IMR-90 (cell line): ENCODE measurements around the gene ADGRV1. TPM values are rescaled to one million over a fixed set of nuclear protein-coding genes. Genes with fewer than 3 reads are reported as not detected.

Experiments
- ATAC-seq: fragments of 200-7000 bp; cut with Tn5 transposase; 2 replicates; pipeline ENCODE4 v1.9.1; 2020; ENCODE audit warnings: low read depth, mild to moderate bottlenecking, moderate library complexity
- BruUV-seq: library from RNA; stranded (reverse); fragments of 400-500 nt; replicated peaks from 2 replicates; lab custom pipeline; 2021; lab: Mats Ljungman, UMichigan
- CTCF ChIA-PET: fragments of 300-600 bp; formaldehyde crosslinking; extraction: SDS; loops from one replicate; lab custom pipeline; 2021; ENCODE audit warnings: antibody characterized with exemption; lab: Yijun Ruan, JAX
- POLR2A ChIA-PET: fragments of 300-600 bp; sonication (Branson Sonifier 250); formaldehyde crosslinking; loops from one replicate; lab custom pipeline; 2022; ENCODE audit warnings: antibody characterized with exemption; ENCODE audit not compliant: unreplicated experiment; lab: Charles Lee
- DNase-seq: peaks from one replicate; pipeline ENCODE4 v3.0.0; 2013
- H2AFZ ChIP-seq: replicated peaks from 2 replicates; pipeline ENCODE3; 2013; ENCODE audit warnings: low read length, mild to moderate bottlenecking; ENCODE audit not compliant: poor library complexity
- H2AK5ac ChIP-seq: 2 replicates; pipeline ENCODE4 v1.6.1; 2013; ENCODE audit warnings: low read depth, low read length, inconsistent platforms
- H2AK9ac ChIP-seq: replicated peaks from 2 replicates; pipeline ENCODE3; 2013; ENCODE audit warnings: mild to moderate bottlenecking, low read depth, low read length, moderate library complexity; ENCODE audit not compliant: poor library complexity
- H2BK120ac ChIP-seq: 2 replicates; pipeline ENCODE4 v1.6.1; 2013; ENCODE audit warnings: low read depth, low read length, inconsistent platforms
- H2BK15ac ChIP-seq: 3 replicates; pipeline ENCODE4 v1.6.1; 2013; ENCODE audit warnings: low read depth, low read length, inconsistent platforms
- H2BK20ac ChIP-seq: 2 replicates; pipeline ENCODE4 v1.6.1; 2013; ENCODE audit warnings: low read depth, mild to moderate bottlenecking, inconsistent platforms, low read length, moderate library complexity
- H2BK5ac ChIP-seq: 2 replicates; pipeline ENCODE4 v1.6.1; 2013; ENCODE audit warnings: mild to moderate bottlenecking, low read depth, low read length, inconsistent platforms; ENCODE audit not compliant: poor library complexity, severe bottlenecking
- H3K14ac ChIP-seq: replicated peaks from 2 replicates; pipeline ENCODE4 v1.6.1; 2013; ENCODE audit warnings: low read depth, low read length, inconsistent platforms
- H3K18ac ChIP-seq: 2 replicates; pipeline ENCODE4 v1.6.1; 2013; ENCODE audit warnings: low read depth, low read length, control low read depth
- H3K23ac ChIP-seq: 2 replicates; pipeline ENCODE4 v1.6.1; 2013; ENCODE audit warnings: low read depth, low read length, inconsistent platforms
- H3K27ac ChIP-seq: 2 replicates; pipeline ENCODE4 v1.5.1; 2013; ENCODE audit warnings: mild to moderate bottlenecking, control low read depth, low read length; ENCODE audit not compliant: insufficient read depth
- H3K27me3 ChIP-seq: 2 replicates; pipeline ENCODE4 v1.6.1; 2013; ENCODE audit warnings: low read length; ENCODE audit not compliant: control insufficient read depth, insufficient read depth
- H3K36me3 ChIP-seq: 2 replicates; pipeline ENCODE4 v1.6.1; 2013; ENCODE audit warnings: low read length, mixed read lengths; ENCODE audit not compliant: control insufficient read depth, insufficient read depth
- H3K4ac ChIP-seq: 2 replicates; pipeline ENCODE4 v1.6.1; 2013; ENCODE audit warnings: low read depth, low read length, inconsistent platforms
- H3K4me1 ChIP-seq: 2 replicates; pipeline ENCODE4 v1.6.1; 2013; ENCODE audit warnings: low read length, mixed read lengths; ENCODE audit not compliant: control insufficient read depth, insufficient read depth
- H3K4me2 ChIP-seq: 2 replicates; pipeline ENCODE4 v1.6.1; 2013; ENCODE audit warnings: low read depth, mild to moderate bottlenecking, control low read depth, low read length, moderate library complexity
- H3K4me3 ChIP-seq: 2 replicates; pipeline ENCODE4 v1.5.1; 2013; ENCODE audit warnings: low read depth, mild to moderate bottlenecking, control low read depth, low read length, moderate library complexity; ENCODE audit not compliant: insufficient read depth
- H3K56ac ChIP-seq: 2 replicates; pipeline ENCODE4 v1.6.1; 2013; ENCODE audit warnings: low read length, inconsistent platforms; ENCODE audit not compliant: insufficient read depth; ENCODE audit errors: extremely low read depth
- H3K79me1 ChIP-seq, 2 experiments: 2 replicates each; pipeline ENCODE4 v1.6.1; 2013; ENCODE audit warnings: low read length in 2 of 2, inconsistent platforms in 1 of 2, low read depth in 1 of 2
- H3K9ac ChIP-seq: 2 replicates; pipeline ENCODE4 v1.6.1; 2013; ENCODE audit warnings: low read depth, low read length, control low read depth
- H3K9me1 ChIP-seq: 2 replicates; pipeline ENCODE4 v1.6.1; 2013; ENCODE audit warnings: low read length, inconsistent platforms; ENCODE audit not compliant: insufficient read depth
- H3K9me3 ChIP-seq: 2 replicates; pipeline ENCODE4 v1.6.1; 2013; ENCODE audit warnings: low read length; ENCODE audit not compliant: control insufficient read depth, insufficient read depth
- H4K20me1 ChIP-seq: 2 replicates; pipeline ENCODE4 v1.6.1; 2013; ENCODE audit warnings: low read length, inconsistent platforms; ENCODE audit not compliant: insufficient read depth
- H4K5ac ChIP-seq: 2 replicates; pipeline ENCODE4 v1.6.1; 2013; ENCODE audit warnings: mild to moderate bottlenecking, low read depth, low read length, control low read depth
- H4K8ac ChIP-seq, 2 experiments: 2 replicates each; pipeline ENCODE4 v1.6.1; 2013; ENCODE audit warnings: low read depth in 2 of 2, low read length in 2 of 2, control low read depth in 1 of 2, inconsistent platforms in 1 of 2
- H4K91ac ChIP-seq: 2 replicates; pipeline ENCODE4 v1.6.1; 2013; ENCODE audit warnings: low read depth, low read length, inconsistent platforms; ENCODE audit not compliant: insufficient read depth
- CEBPB ChIP-seq: IDR thresholded peaks from 2 replicates; pipeline ENCODE4 v1.6.1; 2012; ENCODE audit warnings: low read depth, low read length, improper control_type of control experiment
- CTCF ChIP-seq: conservative IDR thresholded peaks from 2 replicates; pipeline ENCODE4 v1.5.1; 2012; ENCODE audit warnings: mild to moderate bottlenecking, low read depth, low read length, improper control_type of control experiment
- WGBS, 2 experiments: methylation state at CpG; one replicate each; pipeline versions ENCODE4 v1.1.5 to v1.1.7; 2013; ENCODE audit warnings: missing lambda C conversion rate in 2 of 2; ENCODE audit not compliant: insufficient read length in 1 of 2; ENCODE audit errors: extremely low coverage in 2 of 2; 5-methylcytosine and 5-hydroxymethylcytosine counted together
- dilution Hi-C: fragments of 300-500 bp; cut with HindIII; formaldehyde crosslinking; loops from one replicate; pipeline ENCODE4 v1.14.3; 2018; ENCODE audit warnings: low sequenced_read_pairs; ENCODE audit not compliant: unreplicated experiment
- in situ Hi-C: fragments of 300-500 bp; cut with MboI; formaldehyde crosslinking; loops from 3 replicates; pipeline ENCODE4 v1.14.3; 2019; ENCODE audit warnings: low sequenced_read_pairs, inconsistent platforms, mixed read lengths
- intact Hi-C: fragments of 100-400 bp; cut with micrococcal nuclease; formaldehyde crosslinking; loops from 2 replicates; pipeline ENCODE4 v1.10.0; 2022
- polyA plus RNA-seq, 3 experiments: library from polyadenylated mRNA; depleted of rRNA; stranded (reverse); fragments of >200 nt; gene quantifications; 2 replicates each; pipeline ENCODE4 v1.2.3, GENCODE V29; 2012; ENCODE audit warnings: low replicate concordance in 1 of 3
- total RNA-seq: library from RNA; depleted of rRNA; stranded (reverse); fragments of >200 nt; gene quantifications from 2 replicates; pipeline ENCODE4 v1.2.3, GENCODE V29; 2012

Gene ADGRV1
- total and polyA plus RNA-seq, 2 of the 4 experiments (the other 2 are of a cell fraction): under 0.01 TPM; not detected in 1

- Histone ChIP-seq H2AK5ac (no peak overlapping the region), H3K4me1 (peaks cover 12% of the 10 kb centered on the region), H4K8ac (peak overlapping the region in 1 of 2 experiments; percentile 8; a peak in 1 of 4 replicates), H3K56ac (no peak overlapping the region), H2BK5ac (peak overlapping the region; percentile 83), H4K20me1 (no peaks in the 10 kb centered on the region), H3K27ac (peak overlapping the region; percentile 77; the same call in 1 of the 2 replicates), H2AK9ac (no peak overlapping the region), H3K27me3 (no peaks in the 10 kb centered on the region), H3K18ac (no peak overlapping the region), H3K14ac (peak overlapping the region; percentile 3; the same call in 1 of the 2 replicates), H3K36me3 (no peaks in the 10 kb centered on the region), H3K4me3 (no peak overlapping the region), H4K5ac (no peak overlapping the region), H3K4ac (peak overlapping the region; percentile 79), H3K79me1 (no peaks in the 10 kb centered on the region), H4K91ac (peak overlapping the region; percentile 52; the same call in 1 of the 2 replicates), H3K9ac (no peak overlapping the region), H3K23ac (no peak overlapping the region), H3K9me1 (0 out of 2 replicates have a peak, but pooled peaks cover 3% of the 10 kb centered on the region), H2AFZ (no peak overlapping the region), H2BK15ac (peak overlapping the region; percentile 94; the same call in 2 of the 3 replicates), H3K4me2 (no peak overlapping the region; the same call in 1 of the 2 replicates), H2BK120ac (no peak overlapping the region), H3K9me3 (no peaks in the 10 kb centered on the region), H2BK20ac (peak overlapping the region; percentile 84; the same call in 1 of the 2 replicates)
- POLR2A ChIA-PET: no interaction called here
- ATAC-seq (peak; percentile 40), DNase-seq (peak; percentile 64)
- in situ Hi-C loops: no loop called here
- CTCF ChIA-PET: interaction anchor here (1.1 kb wide), 1 partner anchor 53 kb away, joined by 3 read pairs; no protein-coding TSS in a partner anchor
- BruUV-seq: no TSS peak
- intact Hi-C loops: loop anchor here (5.0 kb wide), 2 partner anchors 52 to 203 kb away; partner anchors contain the start of gene ARRDC3
- dilution Hi-C loops: no loop called here
- WGBS, 2 experiments: no CpG with 5 or more reads among the region's 1 CpG
- TF ChIP-seq CTCF: no peak
- TF ChIP-seq CEBPB: peak; percentile 55
Measured at GRCh38 chr5:91179018-91179417, 620.4 kb downstream of the ADGRV1 start.
